Omental fat pad (tissue), 4 donors: ENCODE measurements around the gene FAM3D. TPM values are rescaled to one million over a fixed set of nuclear protein-coding genes. Genes with fewer than 3 reads are reported as not detected.

Experiments used
- ATAC-seq: fragments of 150-250 bp; one replicate; pipeline ENCODE4 v1.9.1; 2016; ENCODE audit warnings: mild to moderate bottlenecking, moderate library complexity; ENCODE audit not compliant: low FRiP score
- DNase-seq: peaks from one replicate; pipeline ENCODE4 v3.0.0-alpha.2; 2019; ENCODE audit warnings: low spot score
- total RNA-seq, 4 donors: library from RNA; depleted of rRNA; stranded (reverse); fragments of >200 nt; gene quantifications; one replicate each; pipeline ENCODE4 v1.1.0, GENCODE V29; 2016
- TF ChIP-seq, protein P1 (sequence below), 3 donors: fragments of 450-650 bp; IDR thresholded peaks; one replicate each; pipeline ENCODE4 v1.5.1; 2016 to 2017; ENCODE audit warnings: antibody characterized with exemption in 3 of 3, mild to moderate bottlenecking in 3 of 3, moderate library complexity in 2 of 3

FAM3D gene
- total RNA-seq, 4 donors from 2014 or later, result 2.2 TPM; not detected in 3

DNA sequence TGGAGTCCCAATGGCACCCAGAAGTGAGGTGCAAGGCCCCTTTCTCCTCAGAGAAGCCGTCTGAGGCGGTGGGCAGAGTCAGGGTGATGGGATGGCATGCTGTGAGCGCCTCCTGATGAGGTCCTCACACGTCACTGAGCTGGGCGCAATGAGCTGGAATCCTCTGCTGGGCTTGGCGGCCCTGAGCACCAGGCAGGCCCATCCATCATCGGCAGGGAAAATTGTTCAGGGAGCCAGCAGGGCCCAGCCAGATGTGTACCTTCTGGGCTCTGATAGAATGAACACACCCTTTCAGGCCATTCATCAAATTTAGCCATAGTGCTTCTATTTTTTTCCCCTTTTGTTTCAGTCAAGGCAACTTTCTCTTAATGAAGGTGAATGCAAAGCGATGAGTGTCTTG lies 43.7 kb downstream of the FAM3D start:
- TF ChIP-seq, protein P1, sequence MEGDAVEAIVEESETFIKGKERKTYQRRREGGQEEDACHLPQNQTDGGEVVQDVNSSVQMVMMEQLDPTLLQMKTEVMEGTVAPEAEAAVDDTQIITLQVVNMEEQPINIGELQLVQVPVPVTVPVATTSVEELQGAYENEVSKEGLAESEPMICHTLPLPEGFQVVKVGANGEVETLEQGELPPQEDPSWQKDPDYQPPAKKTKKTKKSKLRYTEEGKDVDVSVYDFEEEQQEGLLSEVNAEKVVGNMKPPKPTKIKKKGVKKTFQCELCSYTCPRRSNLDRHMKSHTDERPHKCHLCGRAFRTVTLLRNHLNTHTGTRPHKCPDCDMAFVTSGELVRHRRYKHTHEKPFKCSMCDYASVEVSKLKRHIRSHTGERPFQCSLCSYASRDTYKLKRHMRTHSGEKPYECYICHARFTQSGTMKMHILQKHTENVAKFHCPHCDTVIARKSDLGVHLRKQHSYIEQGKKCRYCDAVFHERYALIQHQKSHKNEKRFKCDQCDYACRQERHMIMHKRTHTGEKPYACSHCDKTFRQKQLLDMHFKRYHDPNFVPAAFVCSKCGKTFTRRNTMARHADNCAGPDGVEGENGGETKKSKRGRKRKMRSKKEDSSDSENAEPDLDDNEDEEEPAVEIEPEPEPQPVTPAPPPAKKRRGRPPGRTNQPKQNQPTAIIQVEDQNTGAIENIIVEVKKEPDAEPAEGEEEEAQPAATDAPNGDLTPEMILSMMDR (IDR thresholded peaks at IDR 0.05), result no peak
- ATAC-seq (no peak), DNase-seq (no peak)

DNA sequence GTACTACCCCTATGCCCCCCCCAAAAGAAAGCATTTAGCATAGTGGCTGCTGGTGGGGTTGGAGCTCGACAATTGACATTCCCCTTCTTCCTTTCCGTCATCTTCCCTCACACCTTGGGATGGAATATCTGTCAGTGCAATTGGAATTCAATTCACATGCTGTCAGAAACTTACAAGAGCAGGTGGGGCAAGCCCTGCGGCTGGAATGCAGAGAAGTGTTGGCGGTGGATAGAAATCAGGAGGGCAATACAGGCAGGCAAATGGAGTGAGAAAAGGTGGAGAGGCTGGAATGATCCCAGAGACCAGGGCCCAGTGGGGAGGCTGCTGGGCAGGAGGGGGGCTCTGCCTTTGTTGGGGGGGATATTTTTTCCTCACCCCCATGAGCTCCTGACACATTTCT lies 44.1 kb downstream of the FAM3D start:
- TF ChIP-seq, protein P1 (IDR thresholded peaks at IDR 0.05), result no peak
- ATAC-seq, result no peak
- DNase-seq, result no peak

DNA sequence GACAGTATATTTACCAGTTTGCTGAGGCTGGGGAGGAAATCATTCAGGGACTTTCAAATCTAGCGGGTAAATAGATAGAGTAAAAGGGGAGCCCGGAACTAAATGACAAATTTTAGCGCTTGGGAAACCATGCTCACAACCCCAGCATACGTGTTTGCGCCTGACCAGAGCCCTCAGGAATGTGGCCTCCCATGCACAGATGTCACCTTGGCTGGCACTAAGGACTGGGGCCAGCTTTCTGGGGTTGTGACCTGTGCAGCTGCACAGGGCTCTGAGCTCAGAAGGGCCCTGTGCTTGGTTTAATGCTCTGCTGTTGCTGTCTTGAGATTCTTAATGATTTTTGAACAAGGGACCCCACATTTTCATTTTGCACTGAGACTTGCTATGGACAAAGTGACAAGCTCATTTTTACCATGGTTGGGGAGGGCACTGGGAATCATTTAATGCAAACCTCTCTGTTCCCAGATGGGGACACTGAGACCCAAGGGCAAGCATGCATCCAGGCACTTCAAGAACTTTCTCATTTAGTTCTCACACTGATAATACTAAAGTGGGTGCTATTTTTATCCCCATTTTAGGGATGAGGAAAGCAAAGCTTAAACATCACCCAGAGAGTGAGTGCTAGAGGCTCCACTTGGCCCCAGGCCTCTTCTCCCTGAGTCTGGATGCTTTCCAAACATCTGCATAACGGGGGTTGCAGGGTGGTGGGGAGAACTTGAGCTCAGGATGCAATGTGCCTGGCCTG lies 45.3 kb downstream of the FAM3D start:
- TF ChIP-seq, protein P1 (IDR thresholded peaks at IDR 0.05), result no peak
- DNase-seq (no peak), ATAC-seq (no peak)

DNA sequence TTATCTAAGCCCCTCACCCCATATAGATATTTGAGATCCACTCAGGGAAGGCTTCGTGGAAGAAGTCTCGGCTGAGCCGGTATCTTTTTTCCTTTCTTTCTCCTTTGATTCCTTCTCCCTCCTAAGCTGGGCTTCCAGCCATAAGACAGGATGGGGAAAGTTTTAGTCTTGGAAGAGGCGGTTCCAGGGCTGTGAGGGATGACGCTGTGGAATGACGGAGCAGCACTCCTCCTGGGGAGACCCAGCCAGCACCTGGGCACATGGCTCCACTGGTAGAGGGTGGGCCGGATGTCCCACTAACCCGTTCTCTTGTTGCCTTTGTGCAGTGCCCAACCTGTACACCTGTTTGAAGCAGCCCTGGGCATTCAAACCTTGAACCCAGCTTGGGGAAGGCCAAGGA lies 46.2 kb downstream of the FAM3D start:
- TF ChIP-seq, protein P1 (IDR thresholded peaks at IDR 0.05), result no peak
- no peak for ATAC-seq
- no peak for DNase-seq

DNA sequence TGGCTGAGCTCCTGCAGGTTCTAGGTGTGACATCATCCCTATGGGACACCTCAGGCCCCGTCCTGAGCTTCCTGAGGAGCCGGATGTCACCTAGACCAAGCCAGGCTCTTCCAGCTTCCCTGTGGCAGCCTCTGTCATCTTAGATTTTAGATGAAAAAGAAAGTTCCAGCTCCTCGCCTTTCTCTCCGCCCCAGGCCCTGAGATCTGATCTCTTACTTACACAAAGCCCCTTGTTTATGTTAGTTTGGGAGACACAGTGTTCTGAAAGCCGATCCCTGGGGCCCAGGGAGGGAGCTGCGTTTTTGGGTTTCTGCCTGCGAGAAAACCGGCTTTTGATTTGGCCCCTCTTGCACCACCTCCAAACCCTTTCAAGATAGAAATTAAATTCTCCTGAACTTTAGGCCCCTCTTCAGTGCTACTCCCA lies 49.2 kb downstream of the FAM3D start:
- DNase-seq (no peak), ATAC-seq (no peak)

DNA sequence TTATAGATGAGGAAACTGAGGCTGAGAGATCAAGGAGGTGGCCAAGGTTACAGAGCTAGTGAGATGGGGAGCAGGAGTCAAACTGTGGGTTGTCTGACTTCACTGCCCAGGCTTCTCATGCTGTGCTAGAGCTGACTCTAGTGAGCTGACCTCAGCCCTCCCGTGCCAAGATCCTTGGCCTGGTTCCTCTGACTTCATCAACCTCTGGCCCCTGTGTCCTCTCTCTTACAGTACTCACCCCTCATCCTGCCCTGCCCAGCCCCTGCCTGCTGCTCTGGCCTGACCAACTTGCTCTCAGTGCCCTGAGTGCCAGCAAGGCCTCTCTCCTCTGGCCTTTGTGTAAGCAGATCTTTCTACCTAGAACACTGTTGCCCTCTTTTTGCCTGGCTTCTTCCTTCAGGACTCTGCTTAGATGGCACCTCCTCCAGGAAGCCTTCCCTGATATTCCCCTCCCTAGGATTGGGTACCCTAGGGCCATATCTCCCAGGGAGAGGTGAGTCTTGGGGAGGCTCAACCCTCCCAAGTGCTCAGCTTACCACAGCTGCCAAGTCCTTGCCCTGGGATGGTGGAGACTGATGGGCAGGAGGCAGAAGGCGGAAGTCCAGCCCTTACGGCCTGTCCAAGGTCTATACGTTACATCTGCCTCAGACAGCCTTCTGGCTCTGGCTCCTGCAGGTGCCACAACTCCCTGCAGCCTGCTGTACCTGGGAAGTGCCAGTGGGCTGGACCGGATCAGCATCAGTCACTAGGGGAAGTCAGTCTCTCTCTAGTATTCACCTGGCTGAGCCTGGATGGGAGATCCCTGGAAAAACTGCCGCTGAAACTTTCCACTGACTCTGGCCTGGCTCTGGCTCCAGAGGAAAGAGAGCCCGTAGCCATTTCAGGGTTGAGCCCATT lies 53.1 kb downstream of the FAM3D start:
- TF ChIP-seq, protein P1 (IDR thresholded peaks at IDR 0.05), result no peak
- ATAC-seq, result no peak

More for the DNA sequence above, 49.2 kb downstream of the FAM3D start:
- TF ChIP-seq, protein P1 (IDR thresholded peaks at IDR 0.05), result no peak

More for the DNA sequence above, 53.1 kb downstream of the FAM3D start:
- DNase-seq, result no peak
